Endothelial cell of hepatic sinusoid (primary cell): ENCODE data around the gene EHBP1.
"Not testable (repeated sequence)": the region's sequence is repeated elsewhere in the genome, so short reads cannot be mapped to it uniquely, and the experiment has no call there.

Experiments
- in situ Hi-C: cut with HindIII; loops from 2 replicates; pipeline ENCODE4 v1.10.0; 2017; ENCODE audit warnings: low sequenced_read_pairs

EHBP1 gene

DNA sequence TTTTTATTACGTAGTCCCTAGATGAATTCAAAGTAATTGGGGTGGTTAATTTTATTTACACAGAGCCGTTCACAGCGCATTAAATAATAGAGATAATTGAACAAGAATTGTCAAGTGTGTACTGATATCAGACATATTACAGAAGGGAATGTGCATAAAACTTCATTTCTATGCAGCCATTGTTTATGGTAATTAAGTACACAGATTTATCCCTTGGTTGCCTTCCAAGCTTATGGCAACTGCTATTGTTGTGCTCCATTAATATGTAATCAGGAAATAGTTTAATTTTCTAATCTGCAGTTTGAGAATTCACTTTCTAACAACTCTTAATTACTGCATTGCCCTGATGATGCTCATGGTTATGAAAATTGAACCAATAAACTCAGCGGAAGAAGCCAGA lies 297.8 kb downstream of the EHBP1 start:
- in situ Hi-C loops = no loop called here

DNA sequence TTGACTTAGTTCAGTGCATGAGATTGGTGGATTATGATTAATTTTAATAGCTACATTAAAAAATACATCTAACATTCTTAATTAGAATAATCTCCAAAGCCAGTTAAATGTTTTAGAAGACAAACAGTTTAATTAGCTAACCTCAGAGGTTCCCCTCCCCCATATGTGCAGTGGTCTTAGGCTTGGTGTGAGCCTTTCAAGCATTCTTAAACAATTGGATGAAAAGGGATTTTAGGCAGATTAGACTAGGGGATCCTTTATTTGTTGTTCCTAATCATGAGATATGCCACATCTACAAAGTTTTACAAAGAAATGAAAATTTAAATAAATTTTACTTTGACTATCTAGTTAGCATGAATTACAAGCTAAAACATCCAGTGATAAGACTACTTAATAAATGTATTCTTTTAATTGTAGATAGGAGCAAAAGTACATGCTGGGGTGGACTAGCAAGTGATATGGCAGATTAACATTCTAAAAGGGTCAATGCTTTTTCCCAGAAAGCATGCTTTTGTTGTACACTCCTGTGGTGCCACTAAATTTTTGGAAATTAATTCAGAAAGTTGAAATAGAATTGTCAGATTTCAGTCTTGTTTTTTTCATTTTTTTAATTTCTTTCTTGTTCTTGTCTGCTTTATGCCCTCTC lies 302.4 kb downstream of the EHBP1 start:
- in situ Hi-C loops = no loop called here

DNA sequence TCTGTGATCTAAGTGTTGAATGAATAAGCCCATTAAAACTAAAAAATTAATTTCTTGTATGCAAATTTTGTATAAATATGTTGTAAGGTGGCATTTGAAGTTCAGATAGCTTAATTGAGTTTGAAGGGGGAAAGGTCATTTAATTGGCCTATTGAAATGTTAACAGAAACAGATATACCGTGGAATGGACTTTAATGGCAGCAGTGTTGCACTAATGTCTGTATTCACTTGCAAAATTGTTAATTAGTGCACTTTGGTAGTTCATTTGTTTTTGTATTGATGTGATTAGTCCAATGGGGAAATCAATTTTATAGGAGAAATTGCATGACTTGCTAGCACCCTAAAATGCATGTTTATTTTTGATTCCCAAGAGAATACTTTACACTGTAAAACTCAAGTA lies 303.3 kb downstream of the EHBP1 start:
- in situ Hi-C loops = no loop called here

DNA sequence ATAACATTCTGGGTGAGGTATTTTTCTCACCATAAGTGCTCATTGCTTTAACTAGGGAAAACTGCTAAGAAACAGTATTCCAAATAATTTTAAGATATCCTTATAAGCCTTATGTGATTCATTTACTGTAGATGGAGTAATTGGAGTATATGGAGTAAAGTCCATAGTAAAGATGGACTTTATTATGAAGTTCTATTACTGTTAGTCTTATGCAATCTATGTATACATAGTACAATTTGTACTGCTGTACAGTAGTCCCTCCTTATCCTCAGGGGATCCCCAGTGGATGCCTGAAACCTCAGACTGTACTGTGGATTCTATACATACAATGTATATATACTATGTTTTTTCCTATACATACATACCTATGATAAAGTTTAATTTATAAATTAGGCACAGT lies 304.0 kb downstream of the EHBP1 start:
- in situ Hi-C loops = no loop called here

- in situ Hi-C loops = no loop called here
Observed at GRCh38 chr2:63012541-63012940, 307.0 kb downstream of the EHBP1 start.

DNA sequence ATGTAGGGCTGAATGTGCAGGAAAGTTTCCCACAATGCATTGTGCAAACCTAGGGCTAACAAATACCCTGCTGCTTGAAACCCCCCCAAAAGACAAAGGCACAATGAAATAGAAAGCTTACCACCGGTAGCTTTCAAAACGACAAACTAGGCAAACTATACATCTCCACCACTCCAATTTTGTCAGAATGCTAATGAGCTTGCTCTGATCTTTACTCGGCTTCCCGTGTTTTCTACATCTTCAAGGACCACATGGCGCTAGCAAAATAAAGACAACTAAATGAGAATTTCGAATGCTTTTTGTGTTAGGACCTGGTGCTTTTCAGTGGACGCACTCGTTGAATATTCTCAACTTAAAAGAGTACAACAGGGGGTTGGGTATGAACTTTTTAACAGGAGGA lies 307.9 kb downstream of the EHBP1 start:
- in situ Hi-C loops = no loop called here

DNA sequence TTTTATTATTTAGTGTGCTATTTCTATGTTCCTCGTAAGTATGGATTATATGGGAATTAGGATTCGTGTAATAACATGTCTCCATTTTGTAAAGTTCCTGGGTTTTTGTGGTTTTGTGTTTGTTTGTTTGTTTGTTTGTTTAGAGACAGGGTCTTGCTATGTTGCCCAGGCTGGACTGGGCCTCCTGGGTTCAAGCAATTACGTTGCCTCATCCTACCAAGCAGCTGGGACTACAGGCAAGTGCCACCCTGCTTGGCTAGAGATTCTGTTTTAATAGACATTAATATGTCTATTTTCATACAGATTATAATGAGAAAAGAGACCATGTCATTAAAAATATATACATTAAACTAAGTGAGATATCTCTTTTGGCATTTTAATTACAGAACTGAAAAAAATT lies 309.9 kb downstream of the EHBP1 start:
- in situ Hi-C loops = no loop called here

- in situ Hi-C loops = no loop called here
Observed at GRCh38 chr2:63018439-63018838, 312.9 kb downstream of the EHBP1 start.

- in situ Hi-C loops = not testable (repeated sequence)
Observed at GRCh38 chr2:63019686-63020085, 314.2 kb downstream of the EHBP1 start.

GRCh38 chr2:63023444-63023843 lies 317.9 kb downstream of the EHBP1 start:
- in situ Hi-C loops = no loop called here

DNA sequence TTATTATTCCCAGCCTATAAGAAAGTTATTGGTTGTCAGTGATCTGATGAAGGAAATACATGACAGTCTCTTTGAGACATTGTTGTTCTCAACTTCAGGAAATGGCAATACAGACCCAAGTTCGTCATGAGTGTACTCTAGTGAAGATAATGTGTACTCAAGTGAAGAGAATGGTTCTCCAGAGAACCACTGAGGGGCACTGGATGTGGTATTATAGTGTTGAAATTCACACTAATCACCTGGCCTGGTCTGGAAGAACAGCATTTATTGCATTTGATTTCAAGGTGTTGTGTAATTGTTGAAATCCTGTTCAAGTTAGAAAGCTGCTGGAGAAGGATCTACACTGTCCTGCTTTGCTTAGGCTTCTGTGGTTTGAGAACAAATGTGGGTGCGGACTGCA lies 321.7 kb downstream of the EHBP1 start:
- in situ Hi-C loops = no loop called here

DNA sequence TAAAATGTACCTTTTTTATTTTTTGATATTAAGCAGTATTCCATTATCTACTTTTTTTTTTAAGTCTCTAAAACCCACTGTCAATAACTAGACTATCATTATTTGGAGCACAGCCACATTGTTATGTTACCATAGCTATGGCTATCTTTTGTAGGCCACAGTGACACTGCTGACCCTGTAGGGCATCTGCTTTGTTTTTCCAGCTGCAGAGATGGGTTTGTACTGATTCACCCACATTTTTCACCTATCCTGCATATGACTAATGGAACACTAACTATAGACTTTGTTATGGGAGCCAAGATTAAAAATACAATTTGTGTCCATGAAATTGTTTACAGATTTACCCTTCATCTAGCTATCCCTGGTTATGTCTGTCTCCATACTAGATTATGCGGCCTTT lies 323.5 kb downstream of the EHBP1 start:
- in situ Hi-C loops = no loop called here

DNA sequence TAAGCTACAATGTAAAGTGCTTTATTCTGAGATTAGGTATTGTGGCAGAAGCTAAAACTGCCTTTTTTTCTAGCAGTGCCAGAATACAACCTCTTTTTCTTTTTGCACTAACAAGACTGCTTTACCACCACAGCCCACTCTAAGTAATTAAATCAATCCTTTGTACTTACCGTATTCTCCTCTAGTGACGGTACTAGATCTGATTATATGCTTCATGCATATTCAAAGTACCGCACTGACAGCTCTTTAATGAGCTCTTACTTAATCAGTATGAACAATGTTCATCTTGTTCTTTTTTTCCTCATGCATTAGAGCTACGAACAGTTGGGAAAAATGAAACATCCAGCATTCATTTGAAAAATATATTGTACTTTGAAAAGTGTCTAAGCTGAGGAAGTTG lies 329.0 kb downstream of the EHBP1 start:
- in situ Hi-C loops = no loop called here

DNA sequence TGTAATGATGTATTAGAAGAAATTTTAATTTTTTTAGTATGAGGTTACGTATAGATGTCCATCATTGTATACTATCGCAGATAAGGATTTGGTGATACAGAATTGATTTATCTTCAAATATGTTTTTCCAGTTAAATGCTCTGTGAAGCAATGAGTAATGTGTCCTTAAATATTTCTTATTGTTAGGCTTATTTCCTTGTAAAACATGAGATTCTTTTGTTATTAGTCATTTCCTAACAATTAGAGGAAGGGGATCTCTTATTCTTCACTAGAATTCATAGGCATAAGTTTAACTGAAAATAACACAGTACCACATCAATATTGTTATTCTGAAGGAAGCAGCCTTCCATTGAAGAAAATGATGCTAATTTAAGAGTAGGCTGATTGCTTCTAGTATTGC lies 329.7 kb downstream of the EHBP1 start:
- in situ Hi-C loops = no loop called here

DNA sequence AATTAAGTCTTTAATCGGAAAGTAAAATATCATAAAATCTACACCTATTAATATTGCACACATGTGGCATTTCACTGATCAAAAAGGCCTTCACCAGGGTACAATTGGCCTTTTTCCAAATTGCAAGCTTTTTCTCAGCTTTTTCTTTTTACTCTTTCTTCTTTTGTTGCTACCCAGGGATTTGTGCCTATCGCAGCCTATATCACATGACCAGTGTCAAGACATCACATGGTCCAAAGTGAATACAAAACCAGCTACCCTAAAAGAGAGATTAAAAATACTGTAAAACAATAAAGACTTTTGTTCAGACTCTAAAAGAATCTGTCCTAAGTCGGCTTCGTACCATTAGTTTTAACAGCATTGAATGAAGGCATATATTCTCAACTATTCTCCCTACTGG lies 330.1 kb downstream of the EHBP1 start:
- in situ Hi-C loops = no loop called here

- in situ Hi-C loops = no loop called here
Observed at GRCh38 chr2:63038034-63038433, 332.5 kb downstream of the EHBP1 start.

GRCh38 chr2:63040586-63040985 lies 335.1 kb downstream of the EHBP1 start:
- in situ Hi-C loops = no loop called here

- in situ Hi-C loops = no loop called here
Observed at GRCh38 chr2:63041592-63041991, 336.1 kb downstream of the EHBP1 start.

GRCh38 chr2:63044362-63045327 lies 339.1 kb downstream of the EHBP1 start:
- in situ Hi-C loops = no loop called here

GRCh38 chr2:63046552-63046951 lies 341.0 kb downstream of the EHBP1 start:
- in situ Hi-C loops = no loop called here

GRCh38 chr2:63046961-63047320 lies 341.4 kb downstream of the EHBP1 start:
- in situ Hi-C loops = no loop called here
